Measurements from ENCODE around the gene MFAP1.

DNA sequence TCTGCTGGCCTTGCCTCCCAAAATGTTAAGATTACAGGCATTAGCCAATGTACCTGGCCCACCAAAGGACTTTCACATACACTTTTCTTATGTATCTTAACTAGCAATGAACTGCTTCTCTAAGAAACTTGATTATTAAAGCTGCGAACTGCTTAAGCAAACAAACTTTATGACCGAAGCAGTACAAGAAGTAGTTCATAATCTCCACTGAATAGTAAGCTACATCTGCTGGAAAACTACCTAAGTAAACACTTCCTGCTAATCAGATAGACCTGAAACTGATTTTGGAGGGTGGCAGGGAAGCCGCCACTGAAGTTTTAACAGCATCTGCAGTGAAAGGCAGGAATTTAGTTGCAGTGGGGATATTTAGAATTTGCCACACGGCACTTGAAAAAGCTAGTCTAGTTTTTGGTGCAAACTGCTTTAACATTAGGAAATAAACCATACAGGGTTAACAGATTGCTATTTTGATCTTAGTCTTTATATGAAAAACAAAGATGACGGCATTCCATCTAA is 16.0 kb downstream of the MFAP1 start:
- TF ChIP-seq POLR2A (IDR thresholded peaks at IDR 0.05): no peak
- TF ChIP-seq, protein P1, sequence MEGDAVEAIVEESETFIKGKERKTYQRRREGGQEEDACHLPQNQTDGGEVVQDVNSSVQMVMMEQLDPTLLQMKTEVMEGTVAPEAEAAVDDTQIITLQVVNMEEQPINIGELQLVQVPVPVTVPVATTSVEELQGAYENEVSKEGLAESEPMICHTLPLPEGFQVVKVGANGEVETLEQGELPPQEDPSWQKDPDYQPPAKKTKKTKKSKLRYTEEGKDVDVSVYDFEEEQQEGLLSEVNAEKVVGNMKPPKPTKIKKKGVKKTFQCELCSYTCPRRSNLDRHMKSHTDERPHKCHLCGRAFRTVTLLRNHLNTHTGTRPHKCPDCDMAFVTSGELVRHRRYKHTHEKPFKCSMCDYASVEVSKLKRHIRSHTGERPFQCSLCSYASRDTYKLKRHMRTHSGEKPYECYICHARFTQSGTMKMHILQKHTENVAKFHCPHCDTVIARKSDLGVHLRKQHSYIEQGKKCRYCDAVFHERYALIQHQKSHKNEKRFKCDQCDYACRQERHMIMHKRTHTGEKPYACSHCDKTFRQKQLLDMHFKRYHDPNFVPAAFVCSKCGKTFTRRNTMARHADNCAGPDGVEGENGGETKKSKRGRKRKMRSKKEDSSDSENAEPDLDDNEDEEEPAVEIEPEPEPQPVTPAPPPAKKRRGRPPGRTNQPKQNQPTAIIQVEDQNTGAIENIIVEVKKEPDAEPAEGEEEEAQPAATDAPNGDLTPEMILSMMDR (IDR thresholded peaks at IDR 0.05): no peak

Data from right lobe of liver (tissue), 4 donors.